Measurements from ENCODE around the gene ACKR2.

DNA sequence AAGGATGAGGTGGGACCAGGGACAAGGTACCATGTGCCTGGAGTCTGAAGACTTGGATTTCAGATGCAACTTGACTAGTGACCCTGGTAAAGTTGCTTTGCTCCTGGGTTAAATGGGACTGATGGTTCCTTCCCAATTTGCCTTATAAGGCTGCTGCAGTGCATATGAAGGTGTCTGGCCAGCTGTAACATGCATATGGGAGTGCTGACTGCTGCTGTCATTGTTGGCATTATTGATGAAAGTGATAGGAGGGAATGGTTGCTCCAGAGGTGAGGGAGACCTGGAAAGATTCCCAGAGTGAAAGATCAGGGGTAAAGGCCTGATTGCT is 45.9 kb downstream of the ACKR2 start:
- TF ChIP-seq, protein P1, sequence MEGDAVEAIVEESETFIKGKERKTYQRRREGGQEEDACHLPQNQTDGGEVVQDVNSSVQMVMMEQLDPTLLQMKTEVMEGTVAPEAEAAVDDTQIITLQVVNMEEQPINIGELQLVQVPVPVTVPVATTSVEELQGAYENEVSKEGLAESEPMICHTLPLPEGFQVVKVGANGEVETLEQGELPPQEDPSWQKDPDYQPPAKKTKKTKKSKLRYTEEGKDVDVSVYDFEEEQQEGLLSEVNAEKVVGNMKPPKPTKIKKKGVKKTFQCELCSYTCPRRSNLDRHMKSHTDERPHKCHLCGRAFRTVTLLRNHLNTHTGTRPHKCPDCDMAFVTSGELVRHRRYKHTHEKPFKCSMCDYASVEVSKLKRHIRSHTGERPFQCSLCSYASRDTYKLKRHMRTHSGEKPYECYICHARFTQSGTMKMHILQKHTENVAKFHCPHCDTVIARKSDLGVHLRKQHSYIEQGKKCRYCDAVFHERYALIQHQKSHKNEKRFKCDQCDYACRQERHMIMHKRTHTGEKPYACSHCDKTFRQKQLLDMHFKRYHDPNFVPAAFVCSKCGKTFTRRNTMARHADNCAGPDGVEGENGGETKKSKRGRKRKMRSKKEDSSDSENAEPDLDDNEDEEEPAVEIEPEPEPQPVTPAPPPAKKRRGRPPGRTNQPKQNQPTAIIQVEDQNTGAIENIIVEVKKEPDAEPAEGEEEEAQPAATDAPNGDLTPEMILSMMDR (IDR thresholded peaks at IDR 0.05) = no peak
- TF ChIP-seq POLR2A (IDR thresholded peaks at IDR 0.05) = no peak

All from testis (tissue), 2 donors.